ENCODE results near the gene LAMA5. TPM values are rescaled to one million over a fixed set of nuclear protein-coding genes. Genes with fewer than 3 reads are reported as not detected.

Gene LAMA5
- total RNA-seq, 1 donor from 2014 or later: 70.9 TPM

DNA sequence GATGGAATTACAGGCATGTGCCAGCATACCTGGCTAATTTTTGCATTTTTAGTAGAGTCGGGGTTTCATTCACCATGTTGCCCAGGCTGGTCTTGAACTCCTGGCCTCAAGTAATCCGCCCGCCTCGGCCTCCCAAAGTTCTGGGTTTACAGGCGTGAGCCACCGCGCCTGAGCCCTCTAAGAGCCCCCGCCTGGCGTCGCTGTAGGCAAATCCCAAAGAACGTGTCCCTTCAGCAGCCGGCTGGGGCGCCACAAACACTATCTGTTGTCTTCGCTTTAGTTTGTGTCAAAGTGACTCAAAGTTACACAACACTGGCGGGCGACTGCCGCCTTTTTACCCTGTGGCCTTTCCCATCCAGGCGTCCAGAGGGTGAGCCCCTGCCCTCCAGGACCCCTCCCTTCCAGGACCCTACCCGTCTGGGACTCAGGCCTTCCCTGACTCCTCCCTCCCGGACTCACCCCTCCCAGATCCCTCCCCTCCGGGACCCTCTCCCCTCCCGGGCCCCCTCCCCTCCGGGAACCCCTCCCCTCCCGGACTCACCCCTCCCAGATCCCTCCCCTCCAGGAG is 65.3 kb downstream of the LAMA5 start:
- DNase-seq: peak; percentile 92
- Histone ChIP-seq H3K27ac (replicated peaks) (peak overlapping the region; percentile 99), H3K27me3 (ENCODE audit: low read depth) (no peaks in the 10 kb centered on the region), H3K9me3 (replicated peaks) (no peaks in the 10 kb centered on the region), H3K4me3 (peak overlapping the region; percentile 94), H3K4me1 (peaks cover 54% of the 10 kb centered on the region), H3K36me3 (peaks cover 41% of the 10 kb centered on the region)
- intact Hi-C loops (cut with micrococcal nuclease): loop anchor here (5.0 kb wide), 1 partner anchor 80 kb away; no protein-coding TSS in a partner anchor
- TF ChIP-seq, protein P1, sequence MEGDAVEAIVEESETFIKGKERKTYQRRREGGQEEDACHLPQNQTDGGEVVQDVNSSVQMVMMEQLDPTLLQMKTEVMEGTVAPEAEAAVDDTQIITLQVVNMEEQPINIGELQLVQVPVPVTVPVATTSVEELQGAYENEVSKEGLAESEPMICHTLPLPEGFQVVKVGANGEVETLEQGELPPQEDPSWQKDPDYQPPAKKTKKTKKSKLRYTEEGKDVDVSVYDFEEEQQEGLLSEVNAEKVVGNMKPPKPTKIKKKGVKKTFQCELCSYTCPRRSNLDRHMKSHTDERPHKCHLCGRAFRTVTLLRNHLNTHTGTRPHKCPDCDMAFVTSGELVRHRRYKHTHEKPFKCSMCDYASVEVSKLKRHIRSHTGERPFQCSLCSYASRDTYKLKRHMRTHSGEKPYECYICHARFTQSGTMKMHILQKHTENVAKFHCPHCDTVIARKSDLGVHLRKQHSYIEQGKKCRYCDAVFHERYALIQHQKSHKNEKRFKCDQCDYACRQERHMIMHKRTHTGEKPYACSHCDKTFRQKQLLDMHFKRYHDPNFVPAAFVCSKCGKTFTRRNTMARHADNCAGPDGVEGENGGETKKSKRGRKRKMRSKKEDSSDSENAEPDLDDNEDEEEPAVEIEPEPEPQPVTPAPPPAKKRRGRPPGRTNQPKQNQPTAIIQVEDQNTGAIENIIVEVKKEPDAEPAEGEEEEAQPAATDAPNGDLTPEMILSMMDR (IDR thresholded peaks at IDR 0.05; ENCODE audit: borderline replicate concordance): peak; percentile 91

DNA sequence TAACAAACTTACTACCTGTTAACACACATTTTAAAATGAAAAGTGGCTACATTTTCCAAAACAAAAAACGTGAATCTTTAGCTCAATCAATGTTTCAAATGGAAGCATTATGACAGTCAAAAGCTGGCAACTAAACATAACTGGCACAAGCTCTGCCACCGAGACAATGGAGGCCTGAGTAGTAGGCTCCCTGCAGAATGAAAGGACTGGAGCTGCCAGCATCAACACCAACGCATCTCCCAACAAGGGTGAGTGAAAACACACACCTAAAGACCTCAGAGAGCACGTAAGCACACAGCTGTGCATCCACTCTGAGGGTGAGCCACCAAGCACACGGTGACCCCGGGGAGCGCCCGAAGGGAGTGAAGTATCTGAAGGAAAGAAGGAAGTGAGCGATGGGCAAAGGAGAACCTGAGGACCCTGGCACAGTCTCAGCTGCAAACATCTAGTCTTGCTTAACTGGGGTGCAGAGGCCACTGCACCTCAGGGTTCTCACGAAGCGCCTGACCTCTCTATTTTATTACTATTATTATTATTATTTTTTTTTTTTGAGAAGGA is 65.9 kb downstream of the LAMA5 start:
- intact Hi-C loops (cut with micrococcal nuclease): loop anchor here (5.0 kb wide), 1 partner anchor 81 kb away; no protein-coding TSS in a partner anchor
- Histone ChIP-seq H3K27ac (replicated peaks) (peak overlapping the region; percentile 99), H3K36me3 (peaks cover 41% of the 10 kb centered on the region), H3K9me3 (replicated peaks) (no peaks in the 10 kb centered on the region), H3K27me3 (ENCODE audit: low read depth) (no peaks in the 10 kb centered on the region), H3K4me1 (peaks cover 53% of the 10 kb centered on the region), H3K4me3 (peak overlapping the region; percentile 94)
- TF ChIP-seq, protein P1 (IDR thresholded peaks at IDR 0.05; ENCODE audit: borderline replicate concordance): no peak
- no peak for DNase-seq

DNA sequence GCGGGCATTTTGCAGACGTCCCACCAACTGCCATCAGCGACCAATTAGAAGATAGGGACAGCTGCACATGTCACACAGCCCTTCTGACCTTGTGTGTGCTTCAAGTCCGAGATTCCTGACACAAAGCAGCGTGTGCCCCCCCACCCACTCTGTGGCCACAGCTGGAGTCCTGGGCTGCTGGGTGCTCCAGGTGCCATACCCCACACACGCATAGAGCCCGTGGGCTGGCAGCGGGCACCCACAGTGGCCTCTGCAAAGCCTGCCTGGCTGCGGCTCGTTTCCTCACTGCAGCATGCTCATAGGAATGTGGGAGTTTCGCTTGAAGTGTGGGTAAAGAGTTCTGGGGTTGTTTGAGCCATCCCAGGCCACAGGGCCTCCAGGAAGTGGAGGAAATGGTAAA is 66.8 kb downstream of the LAMA5 start:
- H3K4me1 ChIP-seq: peaks cover 44% of the 10 kb centered on the region
- no peaks in the 10 kb centered on the region for H3K27me3 ChIP-seq (ENCODE audit: low read depth)
- DNase-seq: no peak
- no peak overlapping the region for H3K27ac ChIP-seq (replicated peaks)
- TF ChIP-seq, protein P1 (IDR thresholded peaks at IDR 0.05; ENCODE audit: borderline replicate concordance): no peak
- peaks cover 41% of the 10 kb centered on the region for H3K36me3 ChIP-seq
- H3K4me3 ChIP-seq: no peak overlapping the region
- intact Hi-C loops (cut with micrococcal nuclease): loop anchor here (5.0 kb wide), 1 partner anchor 82 kb away; no protein-coding TSS in a partner anchor
- H3K9me3 ChIP-seq (replicated peaks): no peaks in the 10 kb centered on the region

DNA sequence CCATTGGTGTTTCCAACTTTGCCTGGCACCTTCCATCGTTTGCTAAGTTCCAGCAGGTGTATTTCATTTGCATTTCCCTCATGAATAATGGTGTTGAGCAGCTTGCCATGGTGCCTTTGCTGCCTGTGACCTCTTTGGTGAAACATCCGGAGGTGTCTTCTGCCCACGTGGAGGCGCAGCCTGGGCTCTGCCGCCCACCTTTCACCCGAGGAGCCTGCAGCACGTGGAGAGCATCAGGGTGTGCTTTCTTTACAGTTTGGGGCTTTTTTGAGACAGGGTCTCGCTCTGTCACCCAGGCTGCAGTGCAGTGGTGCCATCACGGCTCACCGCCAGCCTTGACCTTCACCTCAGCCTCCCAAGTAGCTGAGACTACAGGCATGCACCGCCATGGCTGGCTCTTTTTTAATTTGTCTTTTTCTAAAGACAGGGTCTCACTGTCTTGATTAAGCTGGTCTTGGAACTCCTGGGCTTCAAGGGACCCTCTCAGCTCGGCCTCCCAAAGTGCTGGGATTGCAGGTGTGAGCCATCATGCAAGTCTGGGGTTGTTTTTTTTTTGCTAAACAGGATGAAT is 67.4 kb downstream of the LAMA5 start:
- Histone ChIP-seq H3K27ac (replicated peaks) (no peak overlapping the region), H3K4me3 (no peak overlapping the region), H3K27me3 (ENCODE audit: low read depth) (no peaks in the 10 kb centered on the region), H3K9me3 (replicated peaks) (no peaks in the 10 kb centered on the region), H3K4me1 (peaks cover 39% of the 10 kb centered on the region), H3K36me3 (peaks cover 41% of the 10 kb centered on the region)
- DNase-seq: no peak
- TF ChIP-seq, protein P1 (IDR thresholded peaks at IDR 0.05; ENCODE audit: borderline replicate concordance): no peak
- intact Hi-C loops (cut with micrococcal nuclease): loop anchor here (5.0 kb wide), 1 partner anchor 83 kb away; no protein-coding TSS in a partner anchor

DNA sequence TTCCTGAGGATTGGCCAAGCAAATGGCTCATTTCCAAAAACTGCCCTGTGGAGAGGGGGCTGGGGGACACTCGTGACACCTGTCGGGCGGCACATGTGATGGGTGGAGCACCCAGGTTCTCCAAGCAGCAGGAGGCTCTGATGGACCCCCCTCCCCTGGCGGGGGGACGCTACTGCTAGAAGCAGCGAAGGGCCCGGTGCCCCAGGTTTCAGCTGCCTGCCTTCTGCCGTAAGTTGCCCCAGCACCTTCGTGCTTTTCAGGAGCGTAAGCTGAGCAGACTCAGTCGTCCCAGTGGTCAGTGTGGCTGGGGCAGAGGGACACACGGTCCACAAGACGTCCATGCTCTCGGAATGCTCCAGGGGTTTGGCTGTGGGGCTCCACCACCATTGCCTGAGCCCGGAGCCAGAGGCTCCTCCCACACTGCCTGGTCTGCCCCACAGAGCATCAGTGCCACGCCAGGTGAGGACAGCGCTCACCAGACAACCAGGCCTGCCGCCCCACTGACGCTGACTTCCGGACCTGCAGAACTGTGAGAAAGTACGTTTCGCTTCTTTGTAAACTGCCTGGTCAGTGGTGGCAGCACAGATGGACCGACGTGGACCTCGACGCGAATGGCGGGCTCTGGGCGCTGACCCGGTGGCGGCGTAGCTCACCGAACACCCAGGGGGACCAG is 68.4 kb downstream of the LAMA5 start:
- intact Hi-C loops (cut with micrococcal nuclease): no loop called here
- peaks cover 43% of the 10 kb centered on the region for H3K36me3 ChIP-seq
- no peak for DNase-seq

More for the DNA sequence above, 68.4 kb downstream of the LAMA5 start:
- Histone ChIP-seq H3K4me3 (no peak overlapping the region), H3K9me3 (replicated peaks) (no peaks in the 10 kb centered on the region), H3K4me1 (peaks cover 28% of the 10 kb centered on the region), H3K27me3 (ENCODE audit: low read depth) (no peaks in the 10 kb centered on the region), H3K27ac (replicated peaks) (no peak overlapping the region)
- TF ChIP-seq, protein P1 (IDR thresholded peaks at IDR 0.05; ENCODE audit: borderline replicate concordance): no peak
